Activated CD8-positive, alpha-beta memory T cell treated with anti-CD3 and anti-CD28 coated beads for 24 hours (primary cell): ENCODE data around the gene BCAT1.
"Not testable (repeated sequence)": the region's sequence is repeated elsewhere in the genome, so short reads cannot be mapped to it uniquely, and the experiment has no call there.

Experiments
- DNase-seq: peaks from one replicate; pipeline ENCODE4 v3.0.0-alpha.2; 2020

Gene BCAT1

DNA sequence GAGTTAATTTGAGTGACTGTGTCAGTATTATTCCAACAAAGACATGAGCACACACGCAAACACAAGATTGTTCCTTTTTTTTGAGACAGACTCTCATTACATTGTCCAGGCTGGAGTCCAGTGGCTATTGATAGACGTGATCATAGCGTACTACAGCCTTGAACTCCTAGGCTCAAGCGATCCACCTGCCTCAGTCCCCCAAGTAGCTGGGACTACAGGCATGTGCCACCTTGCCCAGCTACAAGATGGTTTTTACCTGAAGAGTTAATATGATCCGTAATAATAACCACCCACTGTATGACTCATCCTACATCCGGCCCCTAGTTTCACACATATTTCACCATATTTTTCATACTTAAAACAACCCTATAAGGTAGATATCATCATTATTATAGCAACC is 26.8 kb downstream of the BCAT1 start:
- DNase-seq = no peak

GRCh38 chr12:24921251-24922038 is 27.5 kb downstream of the BCAT1 start:
- DNase-seq = no peak

GRCh38 chr12:24920141-24920540 is 28.8 kb downstream of the BCAT1 start:
- no peak for DNase-seq

- DNase-seq = no peak
These were observed 29.4 kb downstream of the BCAT1 start for GRCh38 chr12:24919346-24920001.

- DNase-seq = no peak
These were observed 30.3 kb downstream of the BCAT1 start for GRCh38 chr12:24918596-24918995.

- no peak for DNase-seq
These were observed 33.4 kb downstream of the BCAT1 start for GRCh38 chr12:24915501-24915900.

DNA sequence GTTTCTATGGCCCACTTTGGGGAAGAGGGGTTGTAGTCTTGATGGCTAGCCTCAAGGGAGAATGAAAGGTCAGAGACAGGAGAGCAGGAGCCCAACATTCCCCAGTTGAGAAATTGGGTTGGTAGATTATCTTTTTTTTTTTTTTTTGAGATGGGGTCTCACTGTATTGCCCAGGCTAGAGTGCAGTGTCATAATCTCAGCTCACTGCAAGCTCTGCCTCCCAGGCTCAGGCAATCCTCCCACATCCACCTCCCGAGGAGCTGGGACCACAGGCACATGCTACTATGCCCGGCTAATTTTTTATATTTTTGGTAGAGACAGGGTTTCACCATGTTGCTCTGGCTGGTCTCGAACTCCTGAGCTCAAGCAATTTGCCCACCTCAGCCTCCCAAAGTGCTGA is 34.9 kb downstream of the BCAT1 start:
- no peak for DNase-seq

- no peak for DNase-seq
These were observed 35.8 kb downstream of the BCAT1 start for GRCh38 chr12:24913130-24913529.

DNA sequence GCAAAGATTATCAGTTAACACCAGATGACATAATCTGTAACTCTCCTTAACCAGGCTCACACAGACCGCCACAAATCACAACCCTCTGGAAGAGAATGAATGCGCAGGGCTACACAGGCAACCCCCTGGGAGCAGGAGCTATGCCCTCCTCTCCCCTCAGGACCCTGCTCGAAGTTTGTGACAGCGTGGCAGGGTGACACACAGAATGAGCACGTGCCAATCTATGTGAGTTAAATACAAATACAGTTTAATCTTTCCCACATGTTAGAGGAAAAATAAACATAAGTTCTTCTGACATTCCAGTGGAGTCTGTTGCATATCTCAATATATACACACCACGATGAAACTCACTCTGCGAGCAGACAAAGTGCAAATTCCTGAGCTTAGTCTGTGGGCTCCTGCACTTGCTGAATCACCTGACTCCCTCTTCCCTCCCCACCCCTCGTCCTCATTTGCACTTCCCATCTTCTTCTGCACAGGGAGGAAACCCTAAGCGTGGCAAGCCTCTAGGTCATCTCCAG is 37.6 kb downstream of the BCAT1 start:
- no peak for DNase-seq

GRCh38 chr12:24910192-24910591 is 38.7 kb downstream of the BCAT1 start:
- not testable (repeated sequence) for DNase-seq

GRCh38 chr12:24909667-24910066 is 39.2 kb downstream of the BCAT1 start:
- DNase-seq = no peak

- no peak for DNase-seq
These were observed 41.4 kb downstream of the BCAT1 start for GRCh38 chr12:24907464-24907863.

DNA sequence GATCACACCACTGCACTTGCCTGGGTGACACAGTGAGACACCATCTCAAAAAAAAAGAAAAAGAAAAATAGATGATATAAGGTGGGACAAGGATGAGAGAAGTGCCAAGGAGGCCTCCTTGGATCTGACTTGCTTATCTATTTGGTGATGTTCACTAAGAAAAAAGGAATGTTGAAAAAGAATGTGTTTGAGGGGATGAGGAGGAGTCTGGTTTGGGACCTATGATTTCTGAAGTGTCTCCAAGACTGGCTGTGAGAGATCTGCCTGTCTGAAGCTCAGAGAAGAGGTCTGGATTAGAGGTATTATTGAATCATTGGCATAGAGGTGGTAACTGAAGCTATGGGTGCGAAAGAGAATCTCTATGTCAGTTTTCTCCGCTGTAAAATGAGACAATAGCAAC is 42.8 kb downstream of the BCAT1 start:
- no peak for DNase-seq

DNA sequence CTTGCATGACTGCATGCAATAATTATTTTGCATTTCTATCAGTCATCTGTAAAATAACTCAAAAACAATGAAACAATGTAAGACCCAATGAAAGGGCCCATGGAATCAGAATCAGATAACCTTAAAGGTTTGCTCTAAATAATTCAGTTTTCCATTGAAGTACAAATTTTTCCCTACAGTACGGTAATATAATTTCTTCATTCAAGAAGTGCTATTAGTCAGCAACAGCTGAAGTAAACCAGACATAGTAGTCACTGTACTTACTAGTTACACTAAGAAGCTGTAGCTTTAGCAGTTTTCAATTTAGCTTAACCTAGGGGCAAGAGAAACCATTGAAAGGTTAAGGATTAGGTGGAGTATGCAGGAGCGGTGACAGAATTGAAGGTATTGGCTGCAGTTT is 43.5 kb downstream of the BCAT1 start:
- no peak for DNase-seq

GRCh38 chr12:24904871-24905270 is 44.0 kb downstream of the BCAT1 start:
- DNase-seq = no peak

GRCh38 chr12:24903329-24904088 is 45.4 kb downstream of the BCAT1 start:
- DNase-seq = peak; percentile 61

GRCh38 chr12:24902511-24903328 is 46.2 kb downstream of the BCAT1 start:
- peak; percentile 71 for DNase-seq

DNA sequence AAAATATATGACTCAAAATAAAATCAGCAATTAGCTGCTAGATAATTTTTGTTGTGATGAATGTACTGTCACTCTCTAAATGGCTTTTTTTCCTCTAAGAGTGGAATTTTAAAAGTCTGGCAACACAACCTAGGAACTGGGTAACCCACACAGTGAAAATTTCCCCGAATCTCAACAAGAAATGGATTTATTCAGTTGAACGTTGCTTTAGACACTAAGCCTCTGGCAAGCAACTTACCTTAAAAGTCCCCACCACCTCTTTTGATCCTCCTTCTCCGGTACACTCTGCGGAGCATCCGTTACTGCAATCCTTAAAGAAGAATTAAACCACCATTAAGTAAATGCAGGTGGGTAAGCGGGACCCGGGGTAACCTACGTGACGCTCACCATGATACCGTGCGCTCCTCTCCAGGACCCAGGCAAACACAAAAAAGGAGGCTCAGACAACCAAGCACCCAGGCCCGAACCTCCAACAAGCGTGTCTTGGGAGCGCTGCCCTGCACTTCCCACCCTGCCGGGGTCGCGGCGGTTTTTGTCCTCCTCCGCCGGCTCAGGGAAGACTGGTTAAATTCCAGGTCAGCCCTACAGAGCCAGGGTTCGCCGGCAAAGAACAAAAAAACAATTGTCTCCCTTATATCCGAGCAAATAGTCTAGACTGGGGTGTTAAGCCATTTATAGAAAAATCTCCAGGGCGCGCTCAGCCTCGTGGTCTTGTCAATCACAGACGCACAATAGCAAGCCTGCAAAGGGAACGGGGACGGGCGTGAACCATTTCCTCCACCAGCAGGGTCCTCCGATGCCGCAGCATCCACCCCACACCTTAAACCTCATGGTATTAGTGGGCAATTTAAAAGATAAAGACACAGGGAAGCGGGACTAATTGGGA is 47.1 kb downstream of the BCAT1 start:
- DNase-seq = no peak

DNA sequence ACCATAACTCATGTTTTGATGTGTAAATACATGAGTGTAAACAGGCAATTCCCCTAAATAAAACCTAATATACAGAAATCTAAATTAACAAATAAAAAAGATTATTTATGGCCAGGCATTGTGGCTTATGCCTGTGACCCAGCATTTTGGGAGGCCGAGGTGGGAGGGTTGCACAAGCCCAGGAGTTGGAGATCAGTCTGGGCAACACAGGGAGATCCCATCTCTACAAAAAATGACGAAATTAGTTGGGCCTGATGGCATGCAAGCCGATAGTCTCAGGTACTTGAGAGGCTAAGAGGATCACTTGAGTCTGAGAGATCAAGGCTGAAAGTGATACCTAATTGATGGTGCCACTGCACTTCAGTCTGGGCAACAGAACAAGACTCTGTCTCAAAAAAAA is 48.7 kb downstream of the BCAT1 start:
- DNase-seq = no peak

- DNase-seq = no peak
These were observed 49.3 kb downstream of the BCAT1 start for GRCh38 chr12:24899503-24900075.

GRCh38 chr12:24898606-24899005 is 50.3 kb downstream of the BCAT1 start:
- no peak for DNase-seq
